Retinal pigment epithelial cell (primary cell): ENCODE measurements around the gene SMAD3.

Source experiments
- DNase-seq: peaks from one replicate; pipeline ENCODE4 v3.0.0-alpha.2; 2010; ENCODE audit warnings: low read depth
- H3K4me3 ChIP-seq: 2 replicates; pipeline ENCODE4 v1.5.1; 2011; ENCODE audit warnings: mild to moderate bottlenecking, low read length, control low read depth, moderate library complexity
- CTCF ChIP-seq: conservative IDR thresholded peaks from 2 replicates; pipeline ENCODE4 v1.5.1; 2011; ENCODE audit warnings: low read depth, low read length, control low read depth, inconsistent platforms

The SMAD3 gene

GRCh38 chr15:67100801-67101581 is 35.6 kb downstream of the SMAD3 start:
- TF ChIP-seq CTCF = no peak
- DNase-seq = no peak
- H3K4me3 ChIP-seq = no peak overlapping the region

GRCh38 chr15:67101911-67102598 is 36.7 kb downstream of the SMAD3 start:
- TF ChIP-seq CTCF = no peak
- DNase-seq = peak; percentile 95
- no peak overlapping the region for H3K4me3 ChIP-seq

GRCh38 chr15:67102599-67102929 is 37.2 kb downstream of the SMAD3 start:
- no peak for DNase-seq
- TF ChIP-seq CTCF = no peak
- no peak overlapping the region for H3K4me3 ChIP-seq

- no peak overlapping the region for H3K4me3 ChIP-seq
- DNase-seq = no peak
- TF ChIP-seq CTCF = no peak
Measured at GRCh38 chr15:67103021-67103420, 37.6 kb downstream of the SMAD3 start.

- no peak overlapping the region for H3K4me3 ChIP-seq
- no peak for DNase-seq
- TF ChIP-seq CTCF = no peak
Measured at GRCh38 chr15:67103432-67103831, 38.0 kb downstream of the SMAD3 start.

GRCh38 chr15:67103869-67104268 is 38.5 kb downstream of the SMAD3 start:
- no peak overlapping the region for H3K4me3 ChIP-seq
- no peak for TF ChIP-seq CTCF
- DNase-seq = no peak

GRCh38 chr15:67104510-67104909 is 39.1 kb downstream of the SMAD3 start:
- DNase-seq = no peak
- no peak for TF ChIP-seq CTCF
- H3K4me3 ChIP-seq = no peak overlapping the region
